Measurements from ENCODE around the gene PSMB3.
"Not testable (repeated sequence)": the region's sequence is repeated elsewhere in the genome, so short reads cannot be mapped to it uniquely, and the experiment has no call there.

GRCh38 chr17:38787999-38788398 lies 35.5 kb downstream of the PSMB3 start:
- not testable (repeated sequence) for TF ChIP-seq CTCF (IDR thresholded peaks at IDR 0.05; ENCODE audit: borderline replicate concordance, extremely low read depth, low read length, poor library complexity, severe bottlenecking); EZH2 (IDR thresholded peaks at IDR 0.05; ENCODE audit: borderline replicate concordance, low read depth, low read length, severe bottlenecking)

Measured in DND-41 (cell line).